Fibroblast of skin of scalp (primary cell): ENCODE measurements around the gene WIPF2.

Experiments used
- DNase-seq: peaks from one replicate; pipeline ENCODE4 v3.0.0-alpha.2; 2013

The WIPF2 gene

GRCh38 chr17:40247926-40248495 is 28.9 kb downstream of the WIPF2 start:
- DNase-seq = no peak

GRCh38 chr17:40248507-40248906 is 29.4 kb downstream of the WIPF2 start:
- DNase-seq = no peak

- DNase-seq = peak; percentile 70
Observed at GRCh38 chr17:40251576-40251975, 32.5 kb downstream of the WIPF2 start.

- DNase-seq = peak; percentile 15
Observed at GRCh38 chr17:40253565-40253964, 34.5 kb downstream of the WIPF2 start.

DNA sequence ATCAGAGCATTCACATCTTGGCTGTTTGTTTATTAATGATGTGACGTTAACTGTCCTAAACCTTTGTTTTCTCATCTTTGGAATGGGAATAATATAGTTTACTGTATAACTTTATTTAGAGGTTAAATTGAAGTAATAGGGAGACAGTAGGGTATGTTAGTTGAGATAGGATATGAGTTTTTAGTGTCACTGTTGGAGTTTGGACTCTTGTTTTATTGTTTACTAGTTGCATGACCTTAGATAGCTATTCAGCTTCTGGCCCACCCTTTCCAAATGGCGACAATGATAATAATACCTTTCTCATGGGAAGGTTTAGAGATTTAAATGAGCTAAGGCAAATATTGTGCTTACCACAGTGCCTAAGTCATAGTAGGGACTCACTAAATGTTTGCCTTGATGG is 40.4 kb downstream of the WIPF2 start:
- DNase-seq = no peak

- DNase-seq = no peak
Observed at GRCh38 chr17:40260528-40260927, 41.4 kb downstream of the WIPF2 start.

DNA sequence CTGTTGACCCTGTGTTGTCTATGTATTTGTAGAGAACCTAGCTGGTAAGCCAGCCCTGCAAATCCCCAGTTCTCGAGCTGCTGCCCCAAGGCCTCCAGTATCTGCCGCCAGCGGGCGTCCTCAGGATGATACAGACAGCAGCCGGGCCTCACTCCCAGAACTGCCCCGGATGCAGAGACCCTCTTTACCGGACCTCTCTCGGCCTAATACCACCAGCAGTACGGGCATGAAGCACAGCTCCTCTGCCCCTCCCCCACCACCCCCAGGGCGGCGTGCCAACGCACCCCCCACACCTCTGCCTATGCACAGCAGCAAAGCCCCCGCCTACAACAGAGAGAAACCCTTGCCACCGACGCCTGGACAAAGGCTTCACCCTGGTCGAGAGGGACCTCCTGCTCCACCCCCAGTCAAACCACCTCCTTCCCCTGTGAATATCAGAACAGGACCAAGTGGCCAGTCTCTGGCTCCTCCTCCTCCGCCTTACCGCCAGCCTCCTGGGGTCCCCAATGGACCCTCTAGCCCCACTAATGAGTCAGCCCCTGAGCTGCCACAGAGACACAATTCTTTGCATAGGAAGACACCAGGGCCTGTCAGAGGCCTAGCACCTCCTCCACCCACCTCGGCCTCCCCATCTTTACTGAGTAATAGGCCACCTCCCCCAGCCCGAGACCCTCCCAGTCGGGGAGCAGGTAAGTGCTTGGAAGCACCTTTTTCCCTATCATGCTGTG is 45.5 kb downstream of the WIPF2 start:
- no peak for DNase-seq

GRCh38 chr17:40265337-40265736 is 46.2 kb downstream of the WIPF2 start:
- no peak for DNase-seq

DNA sequence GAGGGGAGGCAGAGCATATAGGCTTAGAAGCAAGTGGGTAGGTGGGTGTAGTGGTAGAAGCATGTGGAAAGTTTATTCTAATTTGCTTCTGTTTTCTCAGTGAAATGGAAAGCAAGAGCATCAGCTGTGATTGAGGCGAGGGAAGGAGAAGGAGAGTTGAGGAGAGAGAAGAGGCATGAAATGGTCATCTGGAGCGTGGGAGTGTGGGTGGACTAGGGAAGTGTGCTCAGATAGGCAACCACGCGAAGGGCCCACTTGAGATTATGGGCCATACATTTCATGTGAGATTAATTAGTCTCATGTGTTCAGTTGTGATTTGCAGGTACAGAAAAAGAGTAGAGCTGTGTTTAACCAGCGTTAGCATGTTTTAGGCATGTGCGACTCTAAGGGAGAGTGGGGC is 47.8 kb downstream of the WIPF2 start:
- DNase-seq = no peak

GRCh38 chr17:40268141-40268712 is 49.1 kb downstream of the WIPF2 start:
- DNase-seq = no peak

GRCh38 chr17:40278414-40278813 is 59.3 kb downstream of the WIPF2 start:
- no peak for DNase-seq

GRCh38 chr17:40279402-40279801 is 60.3 kb downstream of the WIPF2 start:
- DNase-seq = no peak

DNA sequence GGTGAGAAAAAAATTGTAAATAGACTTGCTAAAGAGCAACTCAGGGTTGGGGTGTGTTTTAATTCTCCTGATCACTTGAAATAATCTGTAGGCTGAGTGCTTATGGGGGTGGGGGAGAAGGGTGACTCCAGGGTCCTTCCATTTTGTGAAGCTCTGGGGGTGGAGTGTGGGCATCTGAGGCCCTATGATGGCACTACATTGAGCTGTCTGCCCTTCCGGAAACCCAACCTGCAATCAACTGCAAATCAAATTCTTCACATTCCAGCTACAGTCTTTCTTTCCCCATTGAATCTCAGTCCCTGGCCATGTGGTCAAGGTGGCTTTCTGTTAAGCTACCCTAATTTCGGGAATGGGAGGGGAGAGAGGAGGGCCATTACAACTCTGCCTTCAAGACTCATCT is 62.6 kb downstream of the WIPF2 start:
- DNase-seq = no peak

- peak; percentile 92 for DNase-seq
Observed at GRCh38 chr17:40283662-40284061, 64.6 kb downstream of the WIPF2 start.

DNA sequence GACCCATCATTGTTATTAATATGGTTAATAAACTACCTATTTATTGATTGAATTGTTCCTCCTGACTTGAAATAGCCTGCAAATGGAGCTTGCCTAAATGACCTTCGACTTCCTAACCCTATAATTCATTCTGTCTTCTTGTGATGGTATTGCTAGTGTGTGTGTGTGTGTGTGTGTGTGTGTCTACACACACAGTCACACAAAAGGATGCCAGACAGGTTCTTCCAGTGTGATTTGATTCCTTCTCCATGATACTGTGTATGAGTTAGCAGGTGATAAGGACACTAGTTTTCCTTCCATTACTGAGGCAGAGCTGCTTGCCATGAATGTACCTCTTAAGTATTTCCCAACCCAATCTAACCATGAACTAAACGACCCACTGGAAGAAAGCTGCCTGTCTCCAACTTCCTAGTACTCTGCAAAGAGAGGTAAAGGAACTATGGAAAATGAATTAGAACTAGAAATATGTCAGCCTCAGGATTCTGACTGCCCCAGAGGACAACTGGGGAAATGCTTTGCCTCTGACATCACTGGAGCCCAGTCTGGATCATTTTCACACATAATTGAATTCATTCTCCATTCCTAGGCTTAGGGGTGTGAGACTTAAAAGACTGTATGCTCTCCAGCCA is 65.1 kb downstream of the WIPF2 start:
- peak; percentile 93 for DNase-seq

DNA sequence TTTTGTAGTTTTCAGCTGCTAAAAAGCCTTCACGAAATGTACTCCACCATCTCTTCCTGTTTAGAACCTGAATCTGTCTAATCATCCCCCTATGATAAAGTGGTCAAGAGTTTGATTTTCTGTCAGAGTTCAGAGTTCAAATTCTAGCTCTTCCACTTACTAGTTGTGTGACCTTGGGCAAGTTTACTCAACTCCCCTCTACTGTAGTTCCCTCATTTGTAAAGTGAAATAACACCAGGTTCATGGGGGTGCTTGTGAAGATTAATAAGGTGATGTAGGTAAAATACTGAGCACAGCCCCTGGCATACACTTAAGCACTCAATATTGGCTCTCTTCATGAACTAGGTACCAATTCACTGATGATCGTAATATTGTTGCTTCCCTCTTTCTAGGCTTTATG is 67.4 kb downstream of the WIPF2 start:
- DNase-seq = no peak

DNA sequence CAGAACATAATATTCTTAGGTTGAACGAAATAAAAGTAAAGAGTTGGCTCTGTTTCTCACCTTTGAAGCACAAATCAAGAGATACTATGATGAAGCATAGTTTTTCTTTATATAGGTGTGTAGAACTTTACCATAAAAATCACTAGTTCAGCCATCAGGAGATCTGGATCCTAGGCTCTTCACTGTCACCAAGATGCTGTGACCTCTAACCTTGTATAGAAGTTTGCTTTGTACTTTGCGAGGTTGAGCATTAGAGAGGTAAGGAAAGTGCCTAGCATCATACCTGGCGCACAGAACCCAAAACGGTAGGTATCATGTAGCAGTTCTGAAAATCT is 68.0 kb downstream of the WIPF2 start:
- no peak for DNase-seq

- peak; percentile 100 for DNase-seq
Observed at GRCh38 chr17:40287494-40288369, 68.6 kb downstream of the WIPF2 start, which contains the start of gene CDC6. Gene CDC6 (plus strand): TSS chr17:40287879. CDS start chr17:40289421, 1,542 bp downstream.

DNA sequence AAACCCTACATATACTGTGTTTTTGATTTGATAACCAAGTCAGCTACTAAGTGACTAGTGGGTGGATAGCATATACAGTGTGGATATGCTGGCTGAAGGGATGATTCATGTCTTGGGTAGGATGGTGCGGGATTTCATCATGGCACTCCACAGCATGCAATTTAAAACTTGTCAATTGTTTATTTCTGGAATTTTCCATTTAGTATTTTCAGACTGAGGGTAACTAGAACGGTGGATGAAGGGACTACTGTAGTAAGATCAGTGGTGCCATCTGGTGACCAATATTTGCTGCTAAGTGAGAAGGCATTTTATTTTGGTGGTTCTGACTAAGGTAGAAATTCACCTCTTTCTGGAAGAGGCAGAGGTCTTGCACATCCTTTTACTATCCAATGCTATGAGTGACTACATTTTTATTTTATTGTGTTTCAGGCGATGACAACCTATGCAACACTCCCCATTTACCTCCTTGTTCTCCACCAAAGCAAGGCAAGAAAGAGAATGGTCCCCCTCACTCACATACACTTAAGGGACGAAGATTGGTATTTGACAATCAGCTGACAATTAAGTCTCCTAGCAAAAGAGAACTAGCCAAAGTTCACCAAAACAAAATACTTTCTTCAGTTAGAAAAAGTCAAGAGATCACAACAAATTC is 71.7 kb downstream of the WIPF2 start:
- peak; percentile 91 for DNase-seq

GRCh38 chr17:40291281-40291664 is 72.2 kb downstream of the WIPF2 start:
- no peak for DNase-seq

DNA sequence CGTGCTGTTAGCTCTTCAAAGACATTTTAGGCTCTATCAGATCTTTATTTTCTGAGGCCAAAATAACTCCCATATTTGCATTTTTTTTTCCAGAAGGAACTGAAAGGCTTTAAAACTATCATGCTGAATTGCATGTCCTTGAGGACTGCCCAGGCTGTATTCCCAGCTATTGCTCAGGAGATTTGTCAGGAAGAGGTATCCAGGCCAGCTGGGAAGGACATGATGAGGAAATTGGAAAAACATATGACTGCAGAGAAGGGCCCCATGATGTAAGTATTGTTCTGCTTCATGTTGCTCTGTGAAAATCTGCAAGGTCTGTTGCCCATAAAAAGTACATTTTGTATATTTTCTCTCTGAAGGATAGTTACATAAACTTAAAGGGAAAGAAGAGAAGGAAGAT is 74.3 kb downstream of the WIPF2 start:
- DNase-seq = no peak
